Activated CD4-positive, CD25-positive, alpha-beta regulatory T cell (primary cell): ENCODE measurements around the gene MEN1.
"Not testable (repeated sequence)": the region's sequence is repeated elsewhere in the genome, so short reads cannot be mapped to it uniquely, and the experiment has no call there.

Experiments used
- DNase-seq, 4 experiments: peaks; one replicate each; lab custom pipeline; 2025; lab: John Stamatoyannopoulos, UW

MEN1 gene

GRCh38 chr11:64832467-64833197 lies 22.3 kb upstream of the MEN1 start:
- DNase-seq, result no peak

GRCh38 chr11:64831411-64831891 lies 21.1 kb upstream of the MEN1 start:
- no peak for DNase-seq

- no peak for DNase-seq
These were observed 19.3 kb upstream of the MEN1 start for GRCh38 chr11:64829536-64830251.

DNA sequence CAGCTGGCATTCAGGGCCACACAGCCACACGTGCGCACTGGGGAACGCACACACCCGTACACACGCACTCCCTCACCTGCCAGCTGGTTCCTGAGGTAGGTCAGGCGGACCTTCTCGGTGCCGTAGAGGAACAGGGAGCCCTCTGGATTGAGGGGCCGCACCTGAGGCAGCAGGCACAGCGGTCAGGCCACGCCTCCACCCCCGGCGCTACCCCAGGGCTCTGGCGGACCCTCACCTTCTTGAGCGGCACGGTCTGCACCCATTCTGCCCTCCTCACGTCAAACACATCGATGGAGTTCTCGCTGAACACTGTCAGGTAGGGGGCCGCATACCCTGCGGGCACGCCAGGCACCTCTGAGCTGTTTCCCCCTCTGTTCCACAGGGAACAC lies 17.1 kb upstream of the MEN1 start:
- no peak for DNase-seq

- no peak for DNase-seq
These were observed 16.5 kb upstream of the MEN1 start for GRCh38 chr11:64826578-64827450.

DNA sequence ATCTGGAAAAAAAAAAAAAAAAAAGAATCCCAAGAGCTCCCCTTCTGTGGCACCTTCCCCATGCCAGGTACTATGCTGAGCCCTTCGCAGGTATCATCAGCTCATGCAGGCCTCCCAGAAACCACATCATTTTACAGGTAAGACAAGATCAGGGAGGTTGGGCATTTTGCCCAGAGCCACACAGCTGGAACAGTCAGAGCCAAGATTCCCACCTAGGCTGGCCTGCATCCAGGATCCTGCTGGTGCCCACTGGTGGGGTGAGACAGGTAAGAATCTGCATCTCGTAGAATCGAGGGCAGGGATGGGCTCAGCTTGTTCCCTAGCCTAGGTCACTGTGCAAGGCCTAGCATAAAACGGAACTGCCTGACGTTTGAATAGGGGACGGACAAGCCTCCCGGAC lies 15.7 kb upstream of the MEN1 start:
- DNase-seq, result no peak

DNA sequence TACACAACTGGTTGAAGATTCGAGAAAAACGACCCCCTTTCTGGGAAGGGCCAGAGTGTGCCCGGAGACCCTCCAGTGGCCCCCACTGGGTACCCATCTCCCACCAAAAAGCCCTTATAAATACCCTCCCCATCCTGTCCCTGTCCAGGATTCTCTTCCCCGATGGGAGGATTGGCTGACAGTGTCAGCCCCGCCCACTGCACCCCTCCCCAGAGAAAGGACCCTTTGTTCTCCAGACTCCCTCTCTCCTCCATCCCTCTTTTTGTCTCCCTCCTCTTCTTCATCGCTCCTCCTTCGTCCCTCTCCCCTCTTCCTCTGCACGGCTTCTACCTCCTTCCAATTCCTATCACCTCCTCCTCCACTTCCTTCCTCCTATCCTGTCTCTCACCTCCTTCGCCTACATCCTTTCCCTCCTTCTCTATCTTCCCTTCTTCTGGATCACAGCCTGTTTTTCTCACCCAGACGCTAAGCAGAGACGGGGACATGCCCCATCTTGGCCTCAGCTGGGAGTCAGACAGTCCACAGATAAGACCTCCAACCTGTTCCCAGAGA lies 13.3 kb upstream of the MEN1 start:
- DNase-seq, result no peak

DNA sequence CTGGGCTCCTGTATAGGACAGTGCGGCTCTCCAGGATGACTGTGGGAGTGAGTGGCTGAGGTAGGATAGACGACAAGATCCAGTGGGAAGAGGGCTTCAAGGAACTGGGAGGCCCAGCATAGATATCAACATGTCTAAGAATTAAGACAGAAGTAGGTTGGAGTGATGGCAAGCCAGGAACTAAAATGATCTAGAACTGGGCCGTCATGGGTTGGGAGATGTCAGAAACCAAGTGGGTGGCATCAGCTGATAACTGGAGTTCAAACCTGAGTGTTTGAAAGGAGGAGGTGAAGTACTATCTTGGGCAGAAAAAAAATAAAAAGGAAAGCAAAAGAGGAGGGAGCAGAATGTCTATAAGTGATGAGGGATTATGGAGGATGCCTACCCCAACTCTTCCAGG lies 7.1 kb upstream of the MEN1 start:
- DNase-seq, result no peak

GRCh38 chr11:64815433-64815832 lies 5.1 kb upstream of the MEN1 start:
- DNase-seq, result not testable (repeated sequence)

DNA sequence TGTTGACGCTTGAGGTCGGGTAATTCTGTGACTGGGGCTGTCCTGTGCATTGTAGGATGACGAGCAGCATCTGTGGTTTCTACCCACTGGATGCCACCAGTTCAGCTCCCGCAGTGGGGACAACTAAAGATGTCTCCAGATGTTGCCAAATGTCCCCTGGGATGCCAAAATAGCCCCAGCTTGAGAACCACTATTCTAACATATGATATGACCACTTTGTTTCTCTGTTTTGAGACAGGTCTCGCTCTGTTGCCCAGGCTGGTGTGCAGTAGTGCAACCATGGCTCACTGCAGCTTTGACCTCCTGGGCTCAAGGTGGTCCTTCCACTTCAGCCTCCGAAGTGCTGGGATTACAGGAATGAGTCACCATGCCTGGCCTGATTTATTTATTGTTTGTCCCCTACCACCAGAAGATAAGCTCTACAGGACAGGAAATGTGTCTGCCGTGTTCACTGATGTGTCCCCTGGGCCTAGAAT lies 4.4 kb upstream of the MEN1 start:
- DNase-seq, result no peak

GRCh38 chr11:64813826-64814225 lies 3.5 kb upstream of the MEN1 start:
- no peak for DNase-seq

DNA sequence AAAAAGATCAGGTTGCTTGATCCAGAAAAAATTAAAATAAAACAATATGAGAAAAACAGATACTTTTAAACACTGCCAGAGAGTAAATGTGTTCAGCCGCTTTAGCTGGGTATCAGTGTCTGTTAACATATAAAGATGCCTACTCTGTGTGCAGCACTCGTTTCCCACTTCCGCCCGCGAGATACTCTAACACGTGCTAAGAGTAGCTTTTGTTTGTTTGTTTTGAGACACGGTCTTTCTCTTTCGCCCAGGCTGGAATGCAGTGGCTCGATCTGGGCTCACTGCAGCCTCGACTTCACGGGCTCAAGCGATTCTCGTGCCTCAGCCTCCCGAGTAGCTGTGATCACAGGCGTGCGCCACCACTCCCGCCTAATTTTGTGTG lies 531 bp upstream of the MEN1 start:
- peak in 1 of 4 experiments; percentile 35 for DNase-seq

DNA sequence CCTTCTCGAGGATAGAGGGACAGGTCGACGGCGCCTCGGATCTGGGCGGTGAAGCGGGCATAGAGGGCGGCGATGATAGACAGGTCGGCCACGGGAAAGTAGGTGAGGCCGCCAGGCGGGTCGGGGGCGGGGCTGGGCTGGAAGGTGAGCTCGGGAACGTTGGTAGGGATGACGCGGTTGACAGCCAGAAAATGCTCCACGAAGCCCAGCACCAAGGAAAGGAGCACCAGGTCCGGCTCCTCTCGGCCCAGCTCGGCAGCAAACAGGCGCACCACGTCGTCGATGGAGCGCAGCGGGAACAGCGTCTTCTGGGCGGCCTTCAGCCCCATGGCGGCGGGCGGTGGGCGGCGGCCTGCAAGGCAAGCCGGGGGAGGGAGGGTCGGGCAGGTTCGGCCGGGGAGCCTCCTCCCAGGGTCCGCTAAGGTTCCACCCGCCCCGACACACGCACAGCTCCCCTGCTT lies 540 bp downstream of the MEN1 start:
- no peak for DNase-seq

- no peak for DNase-seq
These were observed 4.9 kb downstream of the MEN1 start for GRCh38 chr11:64805481-64805880.

DNA sequence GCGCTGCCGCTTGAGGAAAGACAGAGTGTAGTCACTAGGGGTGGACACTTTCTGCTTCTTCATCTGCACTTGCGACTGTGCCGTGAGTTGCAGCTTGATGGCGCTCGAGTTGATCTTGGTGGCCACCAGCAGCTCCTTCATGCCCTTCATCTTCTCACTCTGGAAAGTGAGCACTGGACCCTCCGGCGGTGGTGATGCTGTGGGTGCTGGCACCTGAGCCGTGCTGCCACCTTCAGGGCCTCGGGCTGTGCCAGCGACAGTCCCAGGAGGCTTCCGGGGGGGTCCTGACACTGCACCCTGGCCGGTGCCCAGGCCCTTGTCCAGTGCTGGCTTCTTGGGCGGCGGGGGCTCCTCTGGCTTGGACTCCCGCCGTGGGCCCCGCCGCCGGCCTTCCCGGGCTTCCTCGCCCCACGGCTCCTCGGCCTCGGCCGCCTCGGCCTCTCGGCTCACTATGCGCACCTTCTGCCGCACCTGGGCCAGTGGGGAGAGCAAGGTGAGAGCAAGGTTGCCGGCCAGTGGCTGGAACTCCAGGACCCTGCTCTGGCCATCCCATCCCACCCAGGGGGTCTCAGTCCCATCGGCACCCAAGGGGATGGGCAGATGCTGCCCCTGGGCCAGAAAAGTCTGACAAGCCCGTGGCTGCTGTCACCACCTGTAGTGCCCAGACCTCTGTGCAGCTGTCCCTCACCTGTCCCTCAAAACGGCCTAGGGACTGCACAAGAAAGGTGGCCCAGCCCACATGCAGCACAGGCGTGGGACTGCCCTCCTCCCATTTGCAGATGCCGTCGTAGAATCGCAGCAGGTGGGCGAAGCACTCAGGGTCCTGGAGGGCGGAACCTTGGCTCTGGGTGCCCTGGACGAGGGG lies 5.8 kb downstream of the MEN1 start:
- no peak for DNase-seq

DNA sequence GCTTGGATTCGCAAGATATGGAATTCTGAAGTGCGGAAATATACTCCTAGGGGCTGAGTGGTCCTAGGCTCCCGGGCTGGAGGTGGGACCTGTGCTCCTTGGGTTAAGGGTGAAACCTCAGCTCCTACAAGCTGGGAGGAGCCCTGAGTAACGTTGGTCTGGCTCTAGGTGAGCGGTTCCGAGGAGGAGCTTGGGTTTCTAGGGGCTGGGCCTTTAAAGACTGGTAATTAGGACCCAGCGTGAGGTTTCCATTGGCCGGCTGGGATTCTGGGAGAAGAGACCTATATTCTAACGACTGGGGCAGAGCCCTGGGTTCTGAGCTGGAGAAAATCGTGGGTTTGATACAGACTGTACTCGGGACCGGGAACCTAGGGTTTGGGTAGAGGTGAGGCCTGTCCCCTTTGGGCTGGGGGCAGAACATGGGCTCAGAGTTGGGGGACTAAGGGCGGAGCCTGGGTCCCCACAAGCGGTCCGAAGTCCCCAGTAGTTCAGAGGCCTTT lies 6.5 kb downstream of the MEN1 start:
- DNase-seq, result no peak

DNA sequence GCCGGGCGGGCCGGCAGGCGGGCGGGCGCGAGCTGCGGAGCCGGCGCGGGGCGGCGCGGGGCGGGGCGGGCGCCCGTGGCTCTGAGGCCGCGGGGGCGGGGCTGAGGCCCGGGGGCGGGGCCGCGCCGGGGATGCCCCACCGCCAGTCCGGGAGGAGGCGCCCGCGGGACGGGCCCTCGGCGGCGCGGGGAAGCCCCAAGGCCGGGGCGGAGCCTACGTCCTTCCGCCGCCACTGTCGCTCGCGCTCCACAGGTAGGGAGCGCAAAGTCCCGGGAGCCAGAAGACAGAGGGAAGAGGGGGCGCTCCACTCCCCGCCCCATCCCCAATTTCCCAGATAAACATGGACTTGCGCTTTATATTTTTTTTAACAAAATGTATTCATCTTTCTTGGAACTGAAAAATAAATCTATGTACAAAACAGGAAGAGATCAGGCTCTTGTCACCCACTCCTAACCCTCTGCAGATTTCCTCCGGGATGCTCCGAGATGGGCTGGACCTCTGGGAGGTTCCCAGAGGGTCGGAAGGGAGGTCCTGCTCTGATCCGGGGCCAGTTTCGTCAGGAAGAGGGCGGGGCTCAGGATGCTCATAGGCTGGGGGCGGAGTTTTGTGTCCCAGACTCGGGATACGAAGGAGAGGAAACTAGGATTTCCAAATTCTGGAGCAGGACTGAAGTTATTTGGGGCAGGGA lies 7.0 kb downstream of the MEN1 start, which contains the start of gene MAP4K2:
Gene MAP4K2, minus strand, starts transcription at position 57 of the 688 bp plus-strand sequence. CDS start 65 bp downstream, outside the sequence.
- peak; percentile 63 to 84 (median 76) for DNase-seq

DNA sequence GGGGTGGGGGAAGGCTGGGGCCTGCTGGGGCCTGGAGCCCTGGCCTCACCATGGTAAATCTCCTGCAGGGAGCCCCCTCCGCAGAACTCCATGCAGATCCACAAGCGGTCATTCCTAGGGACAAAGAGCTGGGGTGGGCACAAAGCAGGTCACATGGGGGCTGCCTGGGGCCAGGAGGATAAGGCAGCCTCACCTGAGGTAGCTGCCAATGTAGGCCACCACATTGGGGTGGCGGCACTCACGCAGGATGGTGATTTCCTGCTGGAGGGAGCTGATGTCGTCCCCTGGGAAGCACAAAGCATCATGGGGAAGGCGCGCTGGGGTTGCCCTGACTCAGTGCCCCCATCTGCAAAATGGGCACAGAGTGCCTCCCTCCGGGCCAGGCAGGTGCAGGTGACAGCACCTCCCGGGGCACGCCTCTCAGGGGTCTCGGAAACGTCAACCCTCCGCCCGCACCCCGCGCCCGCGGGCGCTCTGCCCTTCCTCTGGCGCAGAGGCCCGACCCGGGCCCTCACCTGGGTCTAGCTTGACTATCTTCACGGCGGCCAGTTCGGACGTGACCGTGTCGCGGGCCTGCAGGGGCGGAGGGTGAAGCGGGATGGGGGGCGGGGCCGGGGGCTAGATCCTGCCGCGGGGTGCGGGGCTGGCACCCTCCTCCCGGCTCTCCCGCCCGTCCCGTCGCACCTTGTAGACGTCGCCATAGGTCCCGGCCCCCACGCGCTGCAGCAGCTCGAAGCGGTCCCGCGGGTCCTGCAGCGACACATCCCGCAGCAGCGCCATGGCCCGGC lies 7.8 kb downstream of the MEN1 start:
- peak in 1 of 4 experiments; percentile 51 for DNase-seq
